ENCODE measurements around the gene FREY1. TPM values are rescaled to one million over a fixed set of nuclear protein-coding genes. Genes with fewer than 3 reads are reported as not detected.

The FREY1 gene
- total and polyA plus RNA-seq, 2 of the 4 experiments (the other 2 are of a cell fraction), result 0.21 TPM; not detected in 1

DNA sequence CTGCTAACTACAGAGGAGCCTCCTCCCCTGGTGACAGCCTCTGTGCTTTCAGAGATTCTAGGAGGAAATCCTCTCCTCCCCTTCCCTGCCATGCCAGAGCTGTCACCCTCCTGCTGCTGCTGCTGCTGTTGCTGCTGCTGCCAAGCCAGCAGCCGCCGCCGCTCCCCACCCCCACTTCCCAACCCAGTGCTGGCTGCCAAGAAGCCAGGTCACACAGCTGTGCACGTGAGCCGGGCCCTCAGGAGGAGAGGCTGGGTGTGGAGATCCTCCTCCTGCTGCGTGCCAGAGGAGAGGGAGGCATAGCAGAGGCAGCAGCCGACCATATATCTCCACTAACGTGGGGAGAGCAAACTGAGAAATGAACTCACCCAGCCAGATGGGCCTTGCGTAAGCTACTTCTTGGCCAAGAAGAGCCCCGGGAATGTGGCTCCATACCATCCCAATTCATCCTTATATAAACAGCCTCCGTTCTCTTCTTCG lies 47.4 kb downstream of the FREY1 start (continued):
- TF ChIP-seq, protein P1, sequence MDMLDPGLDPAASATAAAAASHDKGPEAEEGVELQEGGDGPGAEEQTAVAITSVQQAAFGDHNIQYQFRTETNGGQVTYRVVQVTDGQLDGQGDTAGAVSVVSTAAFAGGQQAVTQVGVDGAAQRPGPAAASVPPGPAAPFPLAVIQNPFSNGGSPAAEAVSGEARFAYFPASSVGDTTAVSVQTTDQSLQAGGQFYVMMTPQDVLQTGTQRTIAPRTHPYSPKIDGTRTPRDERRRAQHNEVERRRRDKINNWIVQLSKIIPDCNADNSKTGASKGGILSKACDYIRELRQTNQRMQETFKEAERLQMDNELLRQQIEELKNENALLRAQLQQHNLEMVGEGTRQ (IDR thresholded peaks at IDR 0.05; ENCODE audit: low read depth, low read length), result peak; percentile 81

DNA sequence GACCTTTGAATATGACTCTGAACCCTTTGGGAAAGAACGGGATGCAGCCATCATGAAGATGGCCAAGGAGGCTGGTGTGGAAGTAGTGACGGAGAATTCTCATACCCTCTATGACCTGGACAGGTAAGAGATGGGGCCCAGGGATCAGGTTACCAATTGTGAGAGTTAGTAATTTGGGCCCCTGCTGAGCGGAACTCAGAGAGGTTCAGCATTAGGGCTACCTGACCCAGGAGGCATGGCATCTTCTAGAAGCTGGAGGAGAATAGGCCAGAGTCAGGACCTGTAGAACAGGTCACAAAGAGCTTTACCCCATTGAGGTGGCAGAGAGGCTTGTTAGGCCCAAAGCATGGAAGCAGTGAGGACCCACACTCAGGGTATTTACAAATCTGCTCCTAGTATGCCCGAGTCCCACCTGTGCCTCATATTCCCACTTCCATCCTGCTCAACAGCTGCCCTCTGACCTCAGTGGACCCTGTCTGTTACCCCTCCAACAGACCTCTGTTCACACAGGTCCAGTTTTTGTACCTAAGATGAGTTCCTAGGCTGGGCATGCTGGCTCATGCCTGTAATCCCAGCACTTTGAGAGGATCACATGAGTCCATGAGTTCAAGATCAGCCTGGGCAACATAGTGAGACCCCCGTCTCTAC lies 48.2 kb downstream of the FREY1 start:
- in situ Hi-C loops (cut with MboI; ENCODE audit: low sequenced_read_pairs) (no loop called here), intact Hi-C loops (cut with micrococcal nuclease) (loop anchor here (1.0 kb wide), 1 partner anchor 12 kb away; the partner anchor contains the start of gene CRY2), dilution Hi-C loops (cut with HindIII; ENCODE audit: low sequenced_read_pairs, unreplicated experiment) (no loop called here)
- peak overlapping the region; percentile 36; the same call in 2 of the 3 replicates for H2BK15ac ChIP-seq (ENCODE audit: low read depth, low read length)
- H3K4ac ChIP-seq (ENCODE audit: low read depth, low read length), result peak overlapping the region; percentile 90
- no peaks in the 10 kb centered on the region for H3K27me3 ChIP-seq (ENCODE audit: control insufficient read depth, insufficient read depth, low read length)
- peaks cover 23% of the 10 kb centered on the region for H3K9me1 ChIP-seq (ENCODE audit: insufficient read depth, low read length)
- TF ChIP-seq, protein P1 (IDR thresholded peaks at IDR 0.05; ENCODE audit: low read depth, low read length), result no peak
- no peak for TF ChIP-seq FOS (IDR thresholded peaks at IDR 0.05; ENCODE audit: low read depth, low read length)
- H4K8ac ChIP-seq (ENCODE audit: low read depth in 2 of 2, low read length in 2 of 2), result peak overlapping the region in 1 of 2 experiments; percentile 66; a peak in 2 of 4 replicates
- H3K4me2 ChIP-seq (ENCODE audit: low read depth, low read length), result no peak overlapping the region
- H3K4me3 ChIP-seq (ENCODE audit: insufficient read depth, low read depth, low read length), result no peak overlapping the region
- peaks cover 30% of the 10 kb centered on the region for H3K4me1 ChIP-seq (ENCODE audit: control insufficient read depth, insufficient read depth, low read length)
- H2AK9ac ChIP-seq (replicated peaks; ENCODE audit: low read depth, low read length, poor library complexity), result no peak overlapping the region
- DNase-seq (no peak), ATAC-seq (ENCODE audit: low read depth) (no peak)
- H4K5ac ChIP-seq (ENCODE audit: low read depth, low read length), result peak overlapping the region; percentile 54; the same call in 1 of the 2 replicates
- no peak overlapping the region for H3K56ac ChIP-seq (ENCODE audit: extremely low read depth, insufficient read depth, low read length)
- H2AFZ ChIP-seq (replicated peaks; ENCODE audit: low read length, poor library complexity), result no peak overlapping the region
- H2BK20ac ChIP-seq (ENCODE audit: low read depth, low read length), result peak overlapping the region; percentile 80
- ChIA-PET POLR2A (ENCODE audit: unreplicated experiment) (no interaction called here), CTCF (interaction anchor here (1.7 kb wide), 1 partner anchor 16 kb away, joined by 6 read pairs; no protein-coding TSS in a partner anchor)
- peak overlapping the region; percentile 62 for H2BK120ac ChIP-seq (ENCODE audit: low read depth, low read length)
- H4K91ac ChIP-seq (ENCODE audit: insufficient read depth, low read depth, low read length), result peak overlapping the region; percentile 81
- peaks cover 29% of the 10 kb centered on the region for H3K36me3 ChIP-seq (ENCODE audit: control insufficient read depth, insufficient read depth, low read length)
- H3K23ac ChIP-seq (ENCODE audit: low read depth, low read length), result peak overlapping the region; percentile 65
- H3K27ac ChIP-seq (ENCODE audit: insufficient read depth, low read length), result peak overlapping the region; percentile 75
- no peaks in the 10 kb centered on the region for H3K9me3 ChIP-seq (ENCODE audit: control insufficient read depth, insufficient read depth, low read length)
- H3K9ac ChIP-seq (ENCODE audit: low read depth, low read length), result peak overlapping the region; percentile 5
- peak overlapping the region; percentile 73 for H3K14ac ChIP-seq (replicated peaks; ENCODE audit: low read depth, low read length)
- no TSS peak for BruUV-seq (replicated peaks)
- H3K18ac ChIP-seq (ENCODE audit: low read depth, low read length), result peak overlapping the region; percentile 53
- H2AK5ac ChIP-seq (ENCODE audit: low read depth, low read length), result peak overlapping the region; percentile 92
- no CpG with 5 or more reads among the region's 5 CpGs for WGBS, 2 experiments (ENCODE audit: extremely low coverage in 2 of 2, insufficient read length in 1 of 2)
- peaks cover 9 to 56% of the 10 kb centered on the region in 2 experiments for H3K79me1 ChIP-seq (ENCODE audit: low read depth in 1 of 2, low read length in 2 of 2)
- H2BK5ac ChIP-seq (ENCODE audit: low read depth, low read length, poor library complexity, severe bottlenecking), result peak overlapping the region; percentile 67
- H4K20me1 ChIP-seq (ENCODE audit: insufficient read depth, low read length), result peaks cover 15% of the 10 kb centered on the region
